Prostate gland (tissue), 2 donors: ENCODE measurements around the gene KIFBP. TPM values are rescaled to one million over a fixed set of nuclear protein-coding genes. Genes with fewer than 3 reads are reported as not detected.

Experiments used
- DNase-seq: peaks from one replicate; pipeline ENCODE4 v3.0.0-alpha.2; 2019; ENCODE audit warnings: low spot score
- H3K27ac ChIP-seq, 2 donors: fragments of 200-600 bp; sonication (generic); 2 replicates each; pipeline ENCODE4 v1.5.1; 2017 to 2019
- H3K27me3 ChIP-seq: fragments of 200-600 bp; sonication (generic); replicated peaks from 2 replicates; pipeline ENCODE4 v1.5.1; 2019; ENCODE audit not compliant: insufficient read depth
- H3K36me3 ChIP-seq, 2 donors: fragments of 200-600 bp; sonication (generic); 1 replicate in 1 of 2; 2 replicates in 1 of 2; pipeline versions ENCODE4 v1.5.1 to v1.8.1; 2017 to 2019
- H3K4me1 ChIP-seq: fragments of 200-600 bp; sonication (generic); replicated peaks from 2 replicates; pipeline ENCODE4 v1.5.1; 2019
- H3K4me3 ChIP-seq, 2 donors: fragments of 200-600 bp; sonication (generic); 2 replicates each; pipeline ENCODE4 v1.5.1; 2017 to 2019
- H3K9me3 ChIP-seq: fragments of 200-600 bp; sonication (generic); 2 replicates; pipeline ENCODE4 v1.5.1; 2017
- CTCF ChIP-seq, 4 experiments: fragments of 200-600 bp in 2 of 4; fragments of 450-650 bp in 2 of 4; sonication (generic) in 2 of 4; IDR thresholded peaks; 1 replicate in 3 of 4; 2 replicates in 1 of 4; pipeline ENCODE4 v1.5.1; 2016 to 2019; ENCODE audit warnings: antibody characterized with exemption in 4 of 4, mild to moderate bottlenecking in 2 of 4, moderate library complexity in 2 of 4
- POLR2A ChIP-seq: fragments of 450-650 bp; IDR thresholded peaks from one replicate; pipeline ENCODE4 v1.6.1; 2016; ENCODE audit warnings: antibody characterized with exemption, mild to moderate bottlenecking
- POLR2AphosphoS5 ChIP-seq: sonication (generic); formaldehyde crosslinking; IDR thresholded peaks from one replicate; pipeline ENCODE4 v1.6.1; 2017; ENCODE audit warnings: antibody characterized with exemption
- WGBS: methylation state at CpG from one replicate; pipeline ENCODE4 v1.1.5; 2018; 5-methylcytosine and 5-hydroxymethylcytosine counted together
- intact Hi-C: fragments of 100-400 bp; cut with DNase I; formaldehyde crosslinking; loops from one replicate; pipeline ENCODE4 v1.14.2; 2022
- total RNA-seq, 2 donors: library from RNA; depleted of rRNA; stranded (reverse); fragments of >200 nt; gene quantifications; one replicate each; pipeline ENCODE4 v1.1.0, GENCODE V29; 2016

KIFBP gene
- total RNA-seq, 2 donors from 2014 or later = 37.3 to 46.7 TPM

- WGBS = 68% methylated on average over 10 of the region's 10 CpGs
- intact Hi-C loops = no loop called here
- Histone ChIP-seq H3K27me3 (no peaks in the 10 kb centered on the region), H3K9me3 (no peaks in the 10 kb centered on the region), H3K27ac (no peak overlapping the region), H3K36me3 (no peaks in the 10 kb centered on the region), H3K4me1 (no peaks in the 10 kb centered on the region), H3K4me3 (no peak overlapping the region)
- TF ChIP-seq POLR2AphosphoS5 = no peak
- TF ChIP-seq POLR2A = no peak
- TF ChIP-seq CTCF (IDR thresholded peaks at IDR 0.05) = no peak
- no peak for DNase-seq
Observed at GRCh38 chr10:69043931-69044531, 55.4 kb downstream of the KIFBP start.

- Histone ChIP-seq H3K27me3 (no peaks in the 10 kb centered on the region), H3K9me3 (no peaks in the 10 kb centered on the region), H3K36me3 (no peaks in the 10 kb centered on the region), H3K4me1 (no peaks in the 10 kb centered on the region), H3K27ac (no peak overlapping the region), H3K4me3 (no peak overlapping the region)
- TF ChIP-seq POLR2AphosphoS5 (no peak), POLR2A (no peak), CTCF (IDR thresholded peaks at IDR 0.05) (no peak)
- intact Hi-C loops = no loop called here
- WGBS = 96% methylated on average over 1 of the region's 1 CpG
- no peak for DNase-seq
Observed at GRCh38 chr10:69044546-69044945, 55.9 kb downstream of the KIFBP start.

- WGBS = 68% methylated on average over 6 of the region's 6 CpGs
- no peaks in the 10 kb centered on the region for H3K36me3 ChIP-seq
- H3K27ac ChIP-seq = peak overlapping the region in 1 of 2 donors; percentile 26
- TF ChIP-seq CTCF (IDR thresholded peaks at IDR 0.05) (no peak), POLR2AphosphoS5 (no peak), POLR2A (no peak)
- intact Hi-C loops = no loop called here
- DNase-seq = no peak
- H3K27me3 ChIP-seq = no peaks in the 10 kb centered on the region
- H3K4me3 ChIP-seq = no peak overlapping the region
- no peaks in the 10 kb centered on the region for H3K9me3 ChIP-seq
- no peaks in the 10 kb centered on the region for H3K4me1 ChIP-seq
Observed at GRCh38 chr10:69045441-69046300, 57.1 kb downstream of the KIFBP start.

- Histone ChIP-seq H3K27me3 (no peaks in the 10 kb centered on the region), H3K9me3 (no peaks in the 10 kb centered on the region), H3K36me3 (no peaks in the 10 kb centered on the region), H3K27ac (no peak overlapping the region), H3K4me1 (no peaks in the 10 kb centered on the region), H3K4me3 (no peak overlapping the region)
- no peak for TF ChIP-seq POLR2A
- no peak for TF ChIP-seq CTCF (IDR thresholded peaks at IDR 0.05)
- TF ChIP-seq POLR2AphosphoS5 = no peak
- WGBS = 71% methylated on average over 4 of the region's 4 CpGs
- intact Hi-C loops = no loop called here
- no peak for DNase-seq
Observed at GRCh38 chr10:69047111-69047832, 58.7 kb downstream of the KIFBP start.
